Stimulated activated CD4-positive, alpha-beta T cell treated with anti-CD3 and anti-CD28 coated beads, Interleukin-1b, Interleukin-23, amount 100 ng/mL, for 4 hours (primary cell): ENCODE results near the gene PCSK6.
"Not testable (repeated sequence)": the region's sequence is repeated elsewhere in the genome, so short reads cannot be mapped to it uniquely, and the experiment has no call there.

Experiments
- DNase-seq, 2 donors: peaks; one replicate each; pipeline ENCODE4 v3.0.0-alpha.2; 2020; ENCODE audit warnings: low read depth in 2 of 2

Gene PCSK6

DNA sequence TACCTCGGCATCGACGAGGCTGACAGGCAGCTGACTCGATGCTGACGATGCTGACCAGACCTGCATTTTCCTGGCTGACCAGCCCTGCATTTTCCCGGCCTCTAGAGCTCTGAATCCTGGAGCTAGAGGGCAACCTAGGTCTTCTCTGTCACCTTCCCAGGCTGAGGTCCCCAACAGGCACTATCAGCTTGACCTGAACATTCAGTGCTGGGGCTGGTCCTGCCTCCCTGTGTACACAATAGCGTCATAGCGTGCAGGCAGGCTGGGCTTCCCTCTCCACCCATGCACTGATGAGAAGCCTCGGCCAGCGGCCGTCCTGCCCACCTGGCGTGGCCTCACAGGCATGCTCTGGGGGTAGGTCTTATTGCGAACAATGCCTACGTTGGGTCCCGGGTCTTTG is 132.2 kb downstream of the PCSK6 start:
- no peak for DNase-seq

DNA sequence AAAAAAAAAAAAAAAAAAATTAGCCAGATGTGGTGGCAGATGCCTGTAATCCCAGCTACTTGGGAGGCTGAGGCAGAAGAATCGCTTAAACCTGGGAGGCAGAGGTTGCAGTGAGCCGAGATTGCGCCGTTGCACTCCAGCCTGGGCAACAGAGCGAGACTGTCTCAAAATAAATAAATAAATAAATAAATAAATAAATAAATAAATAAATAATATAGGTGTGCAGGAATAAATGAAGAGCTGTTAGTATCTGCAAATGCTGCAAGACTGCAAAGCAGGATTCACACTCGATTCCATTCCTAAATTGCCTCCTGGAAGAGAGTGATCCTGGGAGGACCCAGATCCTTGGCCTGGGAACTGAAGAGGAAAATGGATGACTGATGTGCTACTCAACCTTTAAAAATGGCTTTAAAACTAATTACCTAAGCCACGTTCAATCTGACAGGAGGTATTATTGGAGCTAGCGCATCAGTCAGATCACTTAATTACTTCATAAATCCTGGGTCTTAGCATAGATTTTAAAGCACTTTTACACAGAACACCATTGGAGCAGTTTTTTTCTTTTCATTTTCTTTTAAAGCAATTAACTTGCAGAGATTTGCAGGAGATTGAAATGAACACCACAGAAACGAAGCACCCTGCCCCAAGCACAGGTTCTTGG is 132.9 kb downstream of the PCSK6 start:
- not testable (repeated sequence) for DNase-seq

DNA sequence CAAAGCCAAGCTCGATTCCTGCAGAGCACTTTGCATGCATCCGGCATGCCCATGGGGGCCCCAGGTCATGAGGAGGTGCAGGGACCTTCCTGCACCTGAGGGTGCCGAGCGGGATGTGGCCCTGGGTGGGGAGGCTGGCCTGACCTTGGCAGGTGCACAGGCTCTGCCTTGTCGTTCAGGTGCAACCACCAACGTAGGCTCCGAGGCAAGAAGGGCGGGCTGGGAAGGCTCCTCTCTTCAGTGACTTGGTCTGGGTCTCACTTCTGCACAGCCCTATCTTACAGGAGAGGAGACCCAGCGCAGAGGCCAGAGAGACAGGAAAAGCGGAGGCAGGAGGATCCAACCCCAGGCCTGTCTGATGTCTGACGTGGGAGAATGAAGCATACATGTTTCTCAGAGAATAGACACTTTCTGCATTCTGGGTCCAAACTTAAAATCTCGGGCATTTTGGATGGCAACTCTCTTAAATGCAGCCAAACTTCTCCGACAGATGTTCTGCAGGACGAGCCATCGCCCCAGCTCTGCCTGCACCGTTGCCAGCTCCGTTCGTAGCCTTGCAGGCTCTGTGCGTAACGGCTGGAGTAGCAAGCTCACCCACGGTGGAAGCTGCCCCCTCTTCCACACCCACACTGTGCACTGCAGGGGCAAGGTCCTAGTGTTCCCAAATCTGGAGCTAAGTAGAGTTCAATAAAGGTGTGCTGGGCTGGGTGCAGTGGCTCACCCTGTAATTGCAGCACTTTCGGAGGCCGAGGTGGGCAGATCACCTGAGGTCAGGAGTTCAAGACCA is 133.6 kb downstream of the PCSK6 start:
- DNase-seq = no peak

DNA sequence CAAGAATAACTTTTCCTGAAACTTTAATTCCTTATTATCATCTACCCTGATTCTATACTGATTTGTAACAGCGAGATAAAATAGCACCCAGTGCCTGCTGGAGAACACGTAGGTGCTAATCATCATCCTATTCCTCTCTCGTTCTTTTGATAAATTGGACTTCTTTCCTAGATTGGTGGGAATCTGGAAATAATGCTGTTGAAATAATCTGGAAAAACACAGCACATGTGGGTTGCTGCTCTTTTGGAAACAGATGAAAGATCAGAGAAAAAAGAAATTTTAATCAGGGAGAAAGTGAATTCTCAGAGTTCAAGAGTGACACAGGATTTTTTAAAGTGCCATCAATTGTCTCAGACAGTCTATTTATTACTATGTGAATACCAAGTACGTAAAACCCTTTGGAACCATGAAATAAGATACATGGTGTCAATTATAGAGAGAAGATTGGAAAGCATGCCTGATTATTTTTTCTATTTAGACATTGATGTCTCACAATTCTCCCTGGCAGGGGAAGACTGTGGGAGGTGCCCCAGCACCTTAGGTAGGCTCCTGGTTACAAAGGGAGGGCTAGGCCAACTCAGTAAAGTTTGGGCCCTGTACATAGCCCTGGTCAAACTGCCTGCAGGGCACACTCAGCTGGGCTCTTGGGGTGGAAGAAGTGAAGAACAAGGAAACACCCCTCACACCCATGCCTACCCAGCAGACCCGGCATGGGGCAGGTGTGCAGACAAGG is 134.4 kb downstream of the PCSK6 start:
- no peak for DNase-seq

- no peak for DNase-seq
These were observed 136.3 kb downstream of the PCSK6 start for GRCh38 chr15:101353240-101353639.

- DNase-seq = no peak
These were observed 137.8 kb downstream of the PCSK6 start for GRCh38 chr15:101351736-101352135.

DNA sequence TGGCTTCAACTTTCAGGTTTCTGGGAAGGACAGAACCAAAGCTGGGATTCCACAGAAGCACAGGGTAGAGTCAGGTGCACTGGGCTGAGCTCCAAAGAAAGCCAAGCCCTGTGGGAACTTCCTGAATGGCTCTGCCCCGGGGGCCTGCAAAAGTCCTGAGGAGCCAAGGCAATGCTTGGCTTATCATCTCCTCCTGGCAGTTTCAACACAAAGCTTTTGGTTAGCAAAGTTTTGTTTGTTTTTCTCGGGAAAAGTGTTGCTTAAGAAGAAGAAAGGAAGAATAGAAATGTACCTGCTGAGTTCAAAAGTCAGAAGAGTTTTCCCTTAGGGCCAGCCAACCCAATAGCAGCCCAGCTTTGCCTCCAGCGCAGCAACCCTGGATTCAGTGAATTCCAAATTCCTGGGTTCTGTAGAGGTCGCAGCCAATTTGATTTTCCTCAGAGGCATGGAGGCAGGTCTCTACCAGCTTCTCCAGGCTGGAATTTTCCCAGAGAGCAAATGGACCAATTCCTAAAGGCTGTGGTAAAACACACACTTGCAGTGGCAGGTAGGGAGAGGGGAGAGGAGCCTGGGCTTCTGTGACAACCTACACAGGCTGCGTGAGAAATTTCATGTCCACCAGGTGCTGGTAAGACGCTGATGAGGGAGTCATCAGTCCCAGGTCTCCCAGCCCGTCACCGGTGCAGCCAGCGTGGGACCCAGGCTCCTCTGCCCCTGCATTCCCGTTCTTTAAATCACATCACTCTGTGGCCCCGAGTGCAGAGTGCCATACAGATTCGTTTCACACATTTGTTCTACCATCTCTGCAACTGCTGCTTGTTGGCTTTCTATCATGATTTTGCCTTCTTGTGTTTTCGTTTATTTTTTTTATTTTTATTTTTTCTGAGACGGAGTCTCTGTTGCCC is 140.2 kb downstream of the PCSK6 start:
- no peak for DNase-seq

- no peak for DNase-seq
These were observed 140.9 kb downstream of the PCSK6 start for GRCh38 chr15:101348643-101349042.

GRCh38 chr15:101348015-101348414 is 141.5 kb downstream of the PCSK6 start:
- DNase-seq = no peak

DNA sequence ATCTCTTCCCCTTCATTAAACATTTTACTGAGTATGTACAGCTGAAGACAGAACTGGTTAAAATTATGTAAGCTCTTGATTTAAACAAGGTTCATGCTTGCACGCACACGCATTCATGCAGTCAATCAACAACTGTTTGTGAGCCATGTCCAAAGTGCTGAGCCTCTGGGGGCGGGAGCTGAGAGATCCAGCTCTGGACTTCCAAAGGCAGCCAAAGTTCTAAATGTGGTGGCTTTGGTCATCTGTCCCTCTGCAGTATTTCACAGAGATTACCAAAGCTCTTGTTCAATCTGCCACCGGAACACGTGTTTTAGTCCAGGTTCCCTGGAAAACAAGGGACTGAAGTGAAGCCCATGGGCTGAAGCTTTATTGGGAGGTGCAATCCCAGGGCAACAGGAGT is 142.1 kb downstream of the PCSK6 start:
- no peak for DNase-seq

DNA sequence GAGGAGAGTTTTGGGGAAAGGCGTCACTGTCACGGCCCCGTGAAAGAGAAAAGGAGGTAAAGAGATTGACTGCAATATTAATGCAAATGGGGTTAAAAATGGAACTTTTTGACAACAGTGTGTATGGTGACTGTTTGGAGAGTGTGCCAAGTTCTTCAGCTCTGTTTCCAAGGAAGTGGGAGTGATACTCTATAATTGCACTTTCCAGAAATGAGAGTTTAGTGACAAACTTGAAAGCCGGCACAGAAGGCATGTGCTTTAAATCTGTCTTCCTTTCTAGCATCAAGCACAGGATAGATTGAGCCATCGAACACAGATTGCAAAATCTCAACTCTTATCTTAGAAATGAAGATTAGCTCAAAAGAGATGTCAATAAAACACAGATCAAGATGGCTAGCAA is 142.6 kb downstream of the PCSK6 start:
- no peak for DNase-seq

DNA sequence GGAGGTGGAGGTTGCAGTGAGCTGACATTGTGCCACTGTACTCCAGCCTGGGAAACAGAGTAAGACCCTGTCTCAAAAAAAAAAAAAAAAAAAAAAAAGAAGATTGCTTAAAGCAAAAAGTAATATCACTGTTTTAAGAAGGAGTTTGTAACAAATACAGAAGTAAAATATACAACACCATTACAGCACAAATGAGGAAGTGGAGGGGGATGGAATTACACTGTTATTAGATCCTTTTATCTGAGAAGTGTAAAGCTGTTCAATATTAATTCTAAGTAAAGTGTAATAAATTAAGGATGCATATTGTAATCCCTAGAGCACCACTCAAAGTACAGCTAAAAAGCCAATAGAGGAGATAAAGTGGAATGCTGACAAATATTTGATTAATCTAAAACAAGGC is 147.5 kb downstream of the PCSK6 start:
- no peak for DNase-seq

DNA sequence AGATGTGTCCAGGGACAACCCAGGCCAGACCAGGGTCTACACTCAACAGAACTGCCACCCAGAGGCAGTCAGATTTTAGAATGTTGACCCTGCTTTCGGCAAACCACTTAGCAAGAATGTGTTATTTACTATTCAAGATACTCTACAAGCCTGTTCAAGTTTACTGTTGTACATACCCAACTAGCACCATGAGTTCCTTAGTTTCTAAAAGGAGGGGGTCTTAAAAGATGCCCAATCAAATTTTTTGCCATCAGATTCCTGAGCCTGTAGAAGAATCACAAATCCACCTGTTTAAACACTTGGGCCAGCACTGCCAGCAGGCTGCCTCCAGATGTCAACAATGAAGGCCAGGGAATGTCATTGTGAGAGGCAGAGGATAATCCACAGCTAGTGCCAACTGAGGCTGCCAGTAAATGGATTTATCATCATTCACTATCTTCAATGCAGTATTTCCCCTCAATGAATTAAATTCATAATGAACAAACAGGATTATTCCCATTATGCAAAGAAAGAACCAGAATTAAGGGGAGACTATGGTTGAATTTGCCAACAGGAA is 150.9 kb downstream of the PCSK6 start:
- DNase-seq = no peak

DNA sequence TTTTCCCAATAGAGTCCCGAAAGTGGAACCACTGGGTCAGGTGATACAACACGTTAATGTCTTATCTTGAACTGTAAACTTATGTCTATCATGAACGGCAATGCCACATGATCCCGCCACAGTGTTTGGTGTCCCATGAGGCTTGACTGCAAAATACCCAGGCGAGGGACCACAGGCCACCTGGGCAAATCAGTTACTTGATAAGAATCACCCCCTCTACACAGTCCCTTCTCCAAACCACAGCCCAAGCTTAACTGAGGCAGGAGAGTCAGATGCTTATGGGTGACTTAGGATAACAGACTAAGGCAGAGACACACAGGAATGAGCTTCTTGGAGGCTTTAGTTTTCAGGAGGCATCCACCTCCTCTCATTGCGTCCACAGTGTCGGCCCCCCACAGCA is 151.5 kb downstream of the PCSK6 start:
- no peak for DNase-seq

DNA sequence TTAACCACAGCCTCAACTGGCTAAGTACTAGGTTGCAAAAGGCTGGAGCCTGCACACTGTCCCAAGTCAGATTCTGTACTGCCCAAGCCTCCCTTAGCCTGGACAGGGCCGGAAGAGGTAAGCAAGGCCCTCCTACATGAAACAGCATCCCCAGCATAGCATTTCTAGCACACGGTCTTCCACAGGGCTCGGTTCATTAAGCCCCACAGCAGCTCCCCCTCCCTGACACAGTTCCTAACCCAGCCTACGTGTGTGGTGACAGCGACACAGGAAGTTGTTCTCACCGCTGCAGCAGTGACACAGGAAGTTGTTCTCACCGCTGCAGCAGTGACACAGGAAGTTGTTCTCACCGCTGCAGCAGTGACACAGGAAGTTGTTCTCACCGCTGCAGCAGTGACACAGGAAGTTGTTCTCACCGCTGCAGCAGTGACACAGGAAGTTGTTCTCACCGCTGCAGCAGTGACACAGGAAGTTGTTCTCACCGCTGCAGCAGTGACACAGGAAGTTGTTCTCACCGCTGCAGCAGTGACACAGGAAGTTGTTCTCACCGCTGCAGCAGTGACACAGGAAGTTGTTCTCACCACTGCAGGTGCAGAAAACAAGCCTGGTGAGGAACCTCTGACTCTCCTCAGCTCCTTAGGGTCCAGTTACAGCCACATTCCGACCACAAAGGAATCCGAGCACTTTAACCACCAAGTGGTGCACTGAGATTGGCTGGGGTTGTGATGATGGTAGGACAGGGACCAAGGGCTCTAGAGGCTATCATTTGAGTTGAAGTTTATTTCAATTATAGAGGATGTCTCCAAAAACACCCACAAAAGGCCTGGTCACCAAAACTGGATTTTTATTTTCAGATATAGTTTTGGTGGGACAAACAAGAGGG is 155.4 kb downstream of the PCSK6 start:
- peak; percentile 13 to 15 for DNase-seq

DNA sequence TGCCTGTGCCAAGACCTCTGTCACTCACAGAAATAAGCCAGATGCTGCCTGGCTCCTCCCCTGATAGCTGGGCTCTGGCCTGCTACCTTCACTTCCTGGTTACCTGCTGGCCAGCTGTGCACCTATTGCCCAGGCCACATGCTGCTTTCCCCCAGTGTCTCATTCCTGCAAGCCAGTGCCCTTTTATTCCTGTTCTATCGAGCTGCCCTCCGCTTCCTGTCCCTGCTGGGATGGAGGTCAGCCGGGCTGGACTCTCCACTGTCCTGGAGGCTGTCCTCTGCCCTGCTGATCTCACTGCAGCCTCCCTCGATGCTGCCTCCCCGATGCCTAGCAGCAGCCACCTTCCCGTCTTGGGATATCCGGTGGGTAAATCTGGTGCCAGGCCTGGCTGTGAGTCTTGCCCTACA is 157.4 kb downstream of the PCSK6 start:
- DNase-seq = no peak

DNA sequence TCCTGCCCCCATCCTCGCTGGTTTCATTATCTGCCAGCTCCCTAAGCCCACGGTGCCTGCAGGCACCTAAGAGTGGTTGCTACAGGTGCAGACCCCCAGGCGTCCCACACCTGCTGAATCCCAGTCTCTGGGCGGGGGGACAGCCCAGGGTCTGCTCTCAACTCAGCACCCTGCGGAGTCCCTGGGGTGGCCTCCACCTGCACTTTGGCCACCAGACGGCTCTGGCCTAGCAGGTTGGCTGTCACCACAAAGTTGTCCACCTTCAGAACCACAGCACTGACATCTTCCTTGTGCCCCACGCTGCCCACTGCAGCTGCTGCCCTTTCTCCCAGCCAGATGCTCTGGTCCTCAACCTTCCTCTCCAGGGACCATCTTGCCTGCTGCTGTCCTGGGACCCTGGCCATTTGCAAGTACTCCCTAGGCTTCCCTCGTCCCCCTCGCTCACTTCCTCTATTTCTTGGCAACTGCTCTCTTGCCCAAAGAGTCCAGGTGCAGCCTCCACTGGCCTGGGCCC is 159.6 kb downstream of the PCSK6 start:
- no peak for DNase-seq

- DNase-seq = no peak
These were observed 160.1 kb downstream of the PCSK6 start for GRCh38 chr15:101329309-101329863.

DNA sequence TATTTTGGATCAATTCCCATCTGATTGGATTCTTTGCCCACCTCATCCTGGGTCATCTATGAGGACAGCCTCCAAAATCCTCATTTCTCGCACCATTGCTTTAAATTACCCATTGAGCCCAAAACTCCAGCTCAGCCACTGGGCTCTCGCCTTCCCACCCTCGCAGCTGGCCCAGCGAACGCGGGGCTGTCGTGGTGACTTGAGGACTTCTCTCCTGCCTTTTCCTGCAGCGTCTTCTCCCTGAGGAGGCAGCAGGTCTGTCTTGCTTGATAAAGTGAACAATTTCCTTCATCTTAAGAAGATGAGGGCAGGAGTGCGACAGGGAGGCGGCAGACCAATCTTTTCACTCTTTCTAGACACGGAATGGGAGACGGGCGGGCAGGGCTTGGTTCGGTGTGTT is 161.5 kb downstream of the PCSK6 start:
- no peak for DNase-seq
